G401 (cell line): ENCODE measurements around the gene FAM168A. TPM values are rescaled to one million over a fixed set of nuclear protein-coding genes. Genes with fewer than 3 reads are reported as not detected.

Experiments used
- DNase-seq: peaks from one replicate; pipeline ENCODE4 v3.0.0-alpha.2; 2015; ENCODE audit warnings: low spot score
- in situ Hi-C: cut with HindIII; loops from 2 replicates; pipeline ENCODE4 v1.10.0; 2016; ENCODE audit warnings: low sequenced_read_pairs, mixed read lengths
- total RNA-seq: library from RNA; depleted of rRNA; stranded (reverse); fragments of >200 nt; shearing (Covaris generic); gene quantifications from 2 replicates; pipeline ENCODE4 v1.2.3, GENCODE V29; 2014

FAM168A gene
- total RNA-seq, 1 experiment from 2014 or later, result 16.7 TPM

- DNase-seq, result no peak
- in situ Hi-C loops, result no loop called here
Observed at GRCh38 chr11:73415854-73416615, 181.9 kb downstream of the FAM168A start.

- in situ Hi-C loops, result no loop called here
- peak; percentile 26 for DNase-seq
Observed at GRCh38 chr11:73414977-73415651, 182.8 kb downstream of the FAM168A start.

- DNase-seq, result no peak
- in situ Hi-C loops, result no loop called here
Observed at GRCh38 chr11:73413256-73413655, 184.7 kb downstream of the FAM168A start.

- no peak for DNase-seq
- in situ Hi-C loops, result no loop called here
Observed at GRCh38 chr11:73412308-73412707, 185.6 kb downstream of the FAM168A start.

- no peak for DNase-seq
- in situ Hi-C loops, result no loop called here
Observed at GRCh38 chr11:73411031-73411430, 186.9 kb downstream of the FAM168A start.

GRCh38 chr11:73410627-73411026, 187.3 kb downstream of the FAM168A start:
- no peak for DNase-seq
- in situ Hi-C loops, result no loop called here

GRCh38 chr11:73409431-73409830, 188.5 kb downstream of the FAM168A start:
- in situ Hi-C loops, result no loop called here
- no peak for DNase-seq

- no peak for DNase-seq
Observed at GRCh38 chr11:73406619-73407018, 191.3 kb downstream of the FAM168A start.

GRCh38 chr11:73406131-73406530, 191.8 kb downstream of the FAM168A start:
- no peak for DNase-seq
- in situ Hi-C loops, result no loop called here

More at GRCh38 chr11:73406619-73407018, 191.3 kb downstream of the FAM168A start:
- in situ Hi-C loops, result no loop called here

- no peak for DNase-seq
- in situ Hi-C loops, result no loop called here
Observed at GRCh38 chr11:73405146-73405510, 192.8 kb downstream of the FAM168A start.

GRCh38 chr11:73404506-73405145, 193.3 kb downstream of the FAM168A start:
- DNase-seq, result no peak
- in situ Hi-C loops, result no loop called here

- DNase-seq, result peak; percentile 69
- in situ Hi-C loops, result no loop called here
Observed at GRCh38 chr11:73404048-73404447, 193.9 kb downstream of the FAM168A start.

GRCh38 chr11:73403541-73403940, 194.4 kb downstream of the FAM168A start:
- in situ Hi-C loops, result no loop called here
- no peak for DNase-seq

- DNase-seq, result no peak
- in situ Hi-C loops, result no loop called here
Observed at GRCh38 chr11:73402834-73403185, 195.1 kb downstream of the FAM168A start.

GRCh38 chr11:73401924-73402833, 195.7 kb downstream of the FAM168A start:
- in situ Hi-C loops, result no loop called here
- DNase-seq, result no peak

GRCh38 chr11:73401217-73401923, 196.5 kb downstream of the FAM168A start:
- in situ Hi-C loops, result no loop called here
- no peak for DNase-seq

GRCh38 chr11:73400293-73400692, 197.6 kb downstream of the FAM168A start:
- DNase-seq, result no peak
- in situ Hi-C loops, result no loop called here

- DNase-seq, result no peak
- in situ Hi-C loops, result no loop called here
Observed at GRCh38 chr11:73399636-73400035, 198.3 kb downstream of the FAM168A start.

GRCh38 chr11:73399159-73399590, 198.7 kb downstream of the FAM168A start:
- no peak for DNase-seq
- in situ Hi-C loops, result no loop called here
